Breast epithelium (tissue), 4 donors: ENCODE data around the gene ANKIB1. TPM values are rescaled to one million over a fixed set of nuclear protein-coding genes. Genes with fewer than 3 reads are reported as not detected.

Experiments used
- DNase-seq, 2 donors: peaks; one replicate each; pipeline ENCODE4 v3.0.0-alpha.2; 2019; ENCODE audit warnings: low spot score in 2 of 2
- H3K27ac ChIP-seq, 2 donors: fragments of 200-600 bp; sonication (generic) in 1 of 2; one replicate each; pipeline ENCODE4 v1.5.1; 2016 to 2019; ENCODE audit warnings: mild to moderate bottlenecking in 1 of 2
- H3K27me3 ChIP-seq, 2 donors: fragments of 200-600 bp; sonication (generic) in 1 of 2; one replicate each; pipeline versions ENCODE4 v1.5.1 to v1.6.0; 2017 to 2019; ENCODE audit warnings: control low read depth in 1 of 2, mild to moderate bottlenecking in 1 of 2
- H3K36me3 ChIP-seq: fragments of 200-600 bp; one replicate; pipeline ENCODE4 v1.5.1; 2019
- H3K4me1 ChIP-seq, 2 donors: fragments of 200-600 bp; sonication (generic); one replicate each; pipeline ENCODE4 v1.5.1; 2016 to 2019; ENCODE audit warnings: control low read depth in 1 of 2
- H3K4me3 ChIP-seq, 3 donors: fragments of 200-600 bp; sonication (generic); 1 replicate in 2 of 3; 2 replicates in 1 of 3; pipeline ENCODE4 v1.5.1; 2016 to 2019; ENCODE audit warnings: mild to moderate bottlenecking in 3 of 3, moderate library complexity in 2 of 3
- H3K9me3 ChIP-seq, 2 donors: fragments of 200-600 bp; sonication (generic) in 1 of 2; one replicate each; pipeline ENCODE4 v1.5.1; 2016 to 2019; ENCODE audit warnings: control low read depth in 1 of 2
- CTCF ChIP-seq, 3 donors: fragments of 450-650 bp; IDR thresholded peaks; one replicate each; pipeline ENCODE4 v1.5.1; 2016 to 2017; ENCODE audit warnings: antibody characterized with exemption in 3 of 3, mild to moderate bottlenecking in 3 of 3, moderate library complexity in 3 of 3
- POLR2A ChIP-seq: fragments of 450-650 bp; IDR thresholded peaks from one replicate; pipeline ENCODE4 v1.6.1; 2016; ENCODE audit warnings: antibody characterized with exemption, mild to moderate bottlenecking, moderate library complexity
- POLR2AphosphoS5 ChIP-seq, 3 donors: sonication (generic); formaldehyde crosslinking; IDR thresholded peaks; one replicate each; pipeline ENCODE4 v1.6.1; 2017; ENCODE audit warnings: antibody characterized with exemption in 3 of 3
- intact Hi-C: fragments of 100-400 bp; cut with DNase I; formaldehyde crosslinking; loops from one replicate; pipeline ENCODE4 v1.15.1; 2023; ENCODE audit warnings: low total_unique reads
- total RNA-seq, 3 donors: library from RNA; depleted of rRNA; stranded (reverse); fragments of >200 nt; gene quantifications; one replicate each; pipeline ENCODE4 v1.1.0, GENCODE V29; 2016

The ANKIB1 gene
- total RNA-seq, 3 donors from 2014 or later = 51.8 to 61.3 (median 54.2) TPM

GRCh38 chr7:92325858-92326257, 80.1 kb downstream of the ANKIB1 start:
- H3K36me3 ChIP-seq = no peaks in the 10 kb centered on the region
- no peak overlapping the region for H3K4me3 ChIP-seq
- TF ChIP-seq POLR2AphosphoS5 (IDR thresholded peaks at IDR 0.05) (no peak), CTCF (IDR thresholded peaks at IDR 0.05) (no peak), POLR2A (no peak)
- no peaks in the 10 kb centered on the region for H3K27me3 ChIP-seq
- intact Hi-C loops = loop anchor here (2.0 kb wide), 1 partner anchor 77 kb away; no protein-coding TSS in a partner anchor
- no peaks in the 10 kb centered on the region for H3K9me3 ChIP-seq
- no peak for DNase-seq
- no peaks in the 10 kb centered on the region for H3K4me1 ChIP-seq
- H3K27ac ChIP-seq = no peak overlapping the region

- Histone ChIP-seq H3K27me3 (no peaks in the 10 kb centered on the region), H3K4me1 (no peaks in the 10 kb centered on the region), H3K27ac (no peak overlapping the region), H3K36me3 (no peaks in the 10 kb centered on the region), H3K9me3 (peaks cover 0 to 7% of the 10 kb centered on the region in 2 donors), H3K4me3 (no peak overlapping the region)
- TF ChIP-seq POLR2A = no peak
- no peak for TF ChIP-seq POLR2AphosphoS5 (IDR thresholded peaks at IDR 0.05)
- intact Hi-C loops = no loop called here
- DNase-seq = no peak
Measured at GRCh38 chr7:92330835-92331438, 85.2 kb downstream of the ANKIB1 start.

- Histone ChIP-seq H3K27me3 (no peaks in the 10 kb centered on the region), H3K4me1 (no peaks in the 10 kb centered on the region), H3K36me3 (no peaks in the 10 kb centered on the region), H3K27ac (no peak overlapping the region), H3K4me3 (no peak overlapping the region), H3K9me3 (peaks cover 0 to 7% of the 10 kb centered on the region in 2 donors)
- TF ChIP-seq CTCF (IDR thresholded peaks at IDR 0.05) (no peak), POLR2AphosphoS5 (IDR thresholded peaks at IDR 0.05) (no peak), POLR2A (no peak)
- DNase-seq = no peak
- intact Hi-C loops = no loop called here
Measured at GRCh38 chr7:92331508-92331907, 85.7 kb downstream of the ANKIB1 start.

GRCh38 chr7:92332782-92333181, 87.0 kb downstream of the ANKIB1 start:
- Histone ChIP-seq H3K4me1 (no peaks in the 10 kb centered on the region), H3K9me3 (peaks cover 0 to 7% of the 10 kb centered on the region in 2 donors), H3K27me3 (no peaks in the 10 kb centered on the region), H3K4me3 (no peak overlapping the region), H3K36me3 (no peaks in the 10 kb centered on the region), H3K27ac (no peak overlapping the region)
- TF ChIP-seq POLR2AphosphoS5 (IDR thresholded peaks at IDR 0.05) = no peak
- TF ChIP-seq POLR2A = no peak
- no peak for TF ChIP-seq CTCF (IDR thresholded peaks at IDR 0.05)
- no peak for DNase-seq
- intact Hi-C loops = no loop called here

- no peak for TF ChIP-seq POLR2A
- TF ChIP-seq CTCF (IDR thresholded peaks at IDR 0.05) = no peak
- no peak for TF ChIP-seq POLR2AphosphoS5 (IDR thresholded peaks at IDR 0.05)
- intact Hi-C loops = no loop called here
- Histone ChIP-seq H3K27me3 (no peaks in the 10 kb centered on the region), H3K9me3 (peaks cover 0 to 7% of the 10 kb centered on the region in 2 donors), H3K4me1 (no peaks in the 10 kb centered on the region), H3K4me3 (no peak overlapping the region), H3K27ac (no peak overlapping the region), H3K36me3 (no peaks in the 10 kb centered on the region)
- no peak for DNase-seq
Measured at GRCh38 chr7:92333866-92334265, 88.1 kb downstream of the ANKIB1 start.
